Posterior cingulate gyrus (tissue), 11 donors: Measurements from ENCODE around the gene IMMP2L.

Experiments used
- DNase-seq, 10 donors: peaks; one replicate each; pipeline versions ENCODE4 v3.0.0 to v3.0.0-alpha.2; 2020 to 2021; ENCODE audit warnings: mixed read lengths in 3 of 10
- intact Hi-C: fragments of 100-400 bp; cut with DNase I; formaldehyde crosslinking; loops from one replicate; pipeline ENCODE4 v1.15.1; 2023

Gene IMMP2L

DNA sequence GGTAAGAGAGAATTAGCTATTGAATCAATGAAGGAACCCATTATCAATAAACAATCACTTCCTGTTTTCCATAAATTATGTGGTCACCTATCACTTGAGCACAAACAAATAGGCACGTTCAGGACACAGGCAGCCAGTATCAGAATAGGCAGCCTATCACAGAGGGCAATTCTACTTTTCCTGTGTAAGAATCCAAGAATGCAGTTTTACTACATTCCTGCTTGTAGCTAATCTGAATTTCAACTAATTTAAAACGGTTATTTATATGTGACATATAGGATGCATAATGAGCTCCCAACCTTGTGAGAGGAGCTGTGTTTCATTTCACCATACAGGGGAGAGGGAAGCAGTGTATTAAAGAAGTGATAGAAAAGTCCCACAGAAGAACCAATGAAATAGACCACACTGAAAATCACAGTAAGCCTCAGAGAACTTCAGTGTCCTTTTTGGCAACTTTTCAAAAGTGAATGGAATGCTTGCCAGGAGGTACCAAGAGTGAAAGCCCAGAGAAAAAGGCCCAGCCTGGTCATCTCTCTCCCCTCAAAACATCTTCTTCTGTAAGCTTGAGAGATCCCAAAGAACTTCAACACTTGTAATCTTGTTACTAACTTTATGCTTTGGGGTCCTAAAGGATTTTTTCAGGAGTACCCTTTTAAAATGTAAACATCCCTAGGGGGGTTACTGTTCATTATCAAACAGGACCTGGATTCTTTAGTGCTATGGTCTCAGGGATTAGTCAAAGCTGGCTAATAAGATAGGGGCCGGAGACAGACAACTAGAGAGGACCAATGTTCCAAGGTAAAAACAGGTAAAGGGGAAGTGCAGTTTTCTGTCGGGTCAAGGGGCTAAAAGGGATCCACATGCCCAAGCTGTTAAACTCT, 1.3 kb downstream of the IMMP2L start:
- intact Hi-C loops, result no loop called here
- DNase-seq, result no peak

GRCh38 chr7:111558991-111559390, 3.3 kb downstream of the IMMP2L start:
- intact Hi-C loops, result no loop called here

DNA sequence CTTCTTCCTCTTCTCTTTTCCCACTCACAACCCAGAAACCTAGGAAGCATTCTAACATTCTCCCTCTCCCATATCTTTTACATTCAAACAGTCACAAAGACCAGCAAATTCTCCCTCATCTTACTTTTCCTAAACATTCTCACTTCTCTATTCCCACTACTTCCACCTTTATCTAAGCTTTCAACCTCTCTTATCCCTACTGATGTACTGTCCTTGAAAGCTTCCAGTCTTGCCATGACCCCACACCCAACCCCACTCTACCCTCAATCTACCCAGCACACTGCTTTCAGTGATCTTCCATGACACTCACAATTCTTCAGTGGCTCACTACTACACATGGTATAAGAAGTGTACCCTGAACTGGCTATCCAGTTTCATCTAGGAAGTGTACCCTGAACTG, 5.3 kb downstream of the IMMP2L start:
- no peak for DNase-seq
- intact Hi-C loops, result no loop called here

More at GRCh38 chr7:111558991-111559390, 3.3 kb downstream of the IMMP2L start:
- no peak for DNase-seq

GRCh38 chr7:111554086-111554485, 8.2 kb downstream of the IMMP2L start:
- intact Hi-C loops, result no loop called here
- no peak for DNase-seq

GRCh38 chr7:111541067-111541466, 21.2 kb downstream of the IMMP2L start:
- intact Hi-C loops, result no loop called here

DNA sequence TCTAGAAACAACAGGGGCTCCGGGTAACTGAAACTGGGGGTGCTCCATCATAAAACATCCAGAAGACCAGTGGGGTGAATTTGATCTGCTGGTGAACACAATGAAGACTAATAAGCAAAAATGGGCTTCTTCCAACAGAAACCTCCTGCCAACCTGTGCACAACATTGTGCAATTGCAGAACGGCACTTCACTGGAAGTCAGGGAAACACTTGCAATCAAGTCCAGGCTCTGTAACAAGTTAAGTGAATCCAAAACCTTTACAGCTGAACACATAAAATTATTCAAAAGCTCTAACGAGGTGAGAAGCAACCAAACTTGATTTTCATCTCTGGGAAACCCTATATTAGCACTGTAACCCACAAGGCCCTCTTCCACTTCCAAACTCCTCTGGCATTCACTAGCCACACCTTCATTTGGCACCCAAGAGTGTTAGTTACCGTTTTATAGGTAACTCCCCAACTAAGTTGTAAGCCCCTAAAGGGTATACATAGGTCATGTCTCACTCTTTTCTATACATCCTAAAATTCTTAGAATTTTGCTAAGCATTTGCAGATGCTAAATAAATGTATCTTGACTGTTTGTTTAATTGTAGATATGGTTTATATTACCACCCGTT, 22.0 kb downstream of the IMMP2L start:
- intact Hi-C loops, result no loop called here

More at GRCh38 chr7:111541067-111541466, 21.2 kb downstream of the IMMP2L start:
- DNase-seq, result no peak

GRCh38 chr7:111537134-111537533, 25.2 kb downstream of the IMMP2L start:
- no peak for DNase-seq
- intact Hi-C loops, result no loop called here

More for the DNA sequence above, 22.0 kb downstream of the IMMP2L start:
- no peak for DNase-seq

GRCh38 chr7:111535142-111535870, 27.0 kb downstream of the IMMP2L start:
- intact Hi-C loops, result no loop called here

GRCh38 chr7:111532625-111533024, 29.7 kb downstream of the IMMP2L start:
- intact Hi-C loops, result no loop called here
- DNase-seq, result no peak

More at GRCh38 chr7:111535142-111535870, 27.0 kb downstream of the IMMP2L start:
- DNase-seq, result no peak

GRCh38 chr7:111531993-111532392, 30.3 kb downstream of the IMMP2L start:
- intact Hi-C loops, result no loop called here
- DNase-seq, result no peak

GRCh38 chr7:111530356-111530668, 32.0 kb downstream of the IMMP2L start:
- intact Hi-C loops, result no loop called here
- DNase-seq, result no peak

- DNase-seq, result no peak
- intact Hi-C loops, result no loop called here
Measured at GRCh38 chr7:111529507-111530355, 32.6 kb downstream of the IMMP2L start.

- intact Hi-C loops, result no loop called here
- DNase-seq, result no peak
Measured at GRCh38 chr7:111528331-111528730, 34.0 kb downstream of the IMMP2L start.

DNA sequence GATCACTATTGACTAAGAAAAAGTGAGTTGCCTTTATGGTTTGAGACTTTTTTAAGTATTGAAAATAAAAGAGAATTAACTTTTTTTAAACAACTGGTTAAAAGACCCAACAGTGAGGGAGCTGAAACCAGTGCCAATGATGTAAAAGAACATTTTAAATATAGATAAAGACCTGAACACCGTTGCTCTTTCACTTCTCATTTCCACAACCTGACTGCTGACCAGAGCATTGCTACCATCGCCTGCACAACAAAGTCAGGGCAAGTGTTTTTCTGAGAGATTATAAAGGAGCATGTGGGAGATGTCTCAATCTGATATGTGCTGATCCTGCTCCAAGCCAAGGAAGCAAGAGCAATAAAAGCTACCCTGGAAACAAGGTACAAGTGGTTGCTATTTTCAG, 34.7 kb downstream of the IMMP2L start:
- intact Hi-C loops, result no loop called here

GRCh38 chr7:111525100-111525499, 37.2 kb downstream of the IMMP2L start:
- DNase-seq, result no peak
- intact Hi-C loops, result no loop called here

More for the DNA sequence above, 34.7 kb downstream of the IMMP2L start:
- no peak for DNase-seq

DNA sequence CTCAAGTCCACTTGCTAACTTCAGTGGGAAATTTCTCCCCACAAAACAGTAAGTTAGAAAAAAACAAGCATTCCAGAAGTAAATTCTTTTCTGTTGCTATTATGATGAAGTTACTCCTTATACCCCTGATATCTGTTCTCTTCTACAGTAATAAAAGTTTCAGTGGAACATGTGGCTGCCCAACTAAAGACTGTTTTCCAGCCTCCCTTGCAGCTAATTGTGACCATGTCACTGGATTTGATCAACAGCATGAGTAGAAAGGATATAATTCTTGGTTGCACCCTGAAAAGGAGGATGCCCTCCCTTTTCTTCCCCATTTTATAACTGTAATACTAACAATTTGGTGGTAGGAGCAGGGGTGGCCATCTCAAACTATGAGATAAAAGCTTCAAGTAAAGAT, 40.6 kb downstream of the IMMP2L start:
- intact Hi-C loops, result no loop called here
- no peak for DNase-seq

DNA sequence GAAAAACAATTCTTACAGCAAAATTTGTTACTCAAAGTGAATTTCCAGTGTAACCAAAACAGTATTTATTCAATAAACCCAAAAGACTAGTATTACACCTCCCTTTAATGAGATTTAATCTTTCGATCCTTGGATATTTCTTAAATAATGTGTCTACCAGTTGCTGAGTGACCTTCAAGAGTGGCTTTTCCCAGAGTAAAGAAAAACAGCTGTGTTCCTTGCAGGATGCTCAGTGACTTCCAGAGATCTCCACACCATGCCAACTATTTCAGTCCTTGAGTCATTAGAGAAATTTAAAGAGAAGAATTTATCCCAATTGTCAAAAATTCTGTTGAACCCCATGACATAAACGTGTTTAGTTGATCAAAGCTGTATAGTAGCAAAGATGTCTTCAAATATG, 44.0 kb downstream of the IMMP2L start:
- DNase-seq, result no peak
- intact Hi-C loops, result no loop called here

DNA sequence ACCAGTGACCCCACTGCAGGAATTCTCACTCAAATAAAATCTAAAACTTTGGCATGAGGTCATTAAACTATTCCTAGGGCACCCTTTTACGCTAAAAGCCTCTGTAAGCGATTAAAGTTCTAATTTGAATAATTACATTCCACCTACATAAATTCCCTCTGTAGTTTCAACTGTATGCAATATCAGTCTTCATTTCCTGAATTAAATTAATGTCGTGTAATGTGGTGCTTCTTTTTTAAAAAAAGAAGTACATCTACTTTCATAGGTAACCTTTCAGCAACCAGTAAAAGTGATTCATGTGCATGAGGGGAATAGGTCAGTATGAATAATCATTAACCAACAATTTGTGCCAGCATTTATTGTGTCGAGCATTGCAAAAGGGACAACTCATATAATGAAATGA, 44.7 kb downstream of the IMMP2L start:
- intact Hi-C loops, result no loop called here
- DNase-seq, result no peak

DNA sequence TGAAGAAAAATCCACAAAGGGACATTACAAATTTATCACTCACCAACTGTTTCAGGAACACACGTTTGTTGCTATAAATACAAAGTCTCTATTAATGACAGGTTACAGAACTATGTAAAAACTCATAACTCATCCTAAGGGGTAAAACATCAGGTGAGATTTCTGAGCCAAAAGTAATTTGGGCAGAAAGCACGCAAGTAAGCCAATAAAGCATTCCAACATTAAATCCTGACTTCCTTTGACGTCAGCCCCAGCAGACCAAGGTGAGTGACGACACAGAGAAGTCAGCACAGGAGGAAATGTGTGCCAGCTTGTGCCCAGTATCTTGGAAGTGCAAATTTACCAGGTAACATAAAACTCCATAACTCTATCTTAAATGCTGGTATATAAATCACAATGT, 45.7 kb downstream of the IMMP2L start:
- no peak for DNase-seq
- intact Hi-C loops, result no loop called here

DNA sequence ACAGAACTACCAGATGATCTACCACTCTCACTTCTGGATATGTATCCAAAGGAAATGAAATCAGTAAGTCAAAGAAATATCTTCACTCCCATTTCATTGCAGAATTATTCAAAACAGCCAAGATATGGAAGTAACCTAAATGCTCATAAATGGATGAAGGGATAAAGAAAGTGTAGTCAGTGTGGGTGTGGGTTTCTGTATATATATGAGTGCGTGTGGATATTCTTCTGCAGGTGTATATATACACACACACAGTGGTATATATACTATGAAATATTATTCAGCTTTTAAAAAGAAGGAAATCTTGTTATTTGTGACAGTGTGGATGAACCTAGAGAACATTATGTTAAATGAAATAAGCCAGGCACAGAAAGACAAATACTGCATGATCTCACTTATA, 48.7 kb downstream of the IMMP2L start:
- intact Hi-C loops, result no loop called here

GRCh38 chr7:111511845-111512244, 50.4 kb downstream of the IMMP2L start:
- no peak for DNase-seq
- intact Hi-C loops, result no loop called here

More for the DNA sequence above, 48.7 kb downstream of the IMMP2L start:
- no peak for DNase-seq
